GM18867 (cell line): ENCODE results near the gene C1QTNF12.
"Not testable (repeated sequence)": the region's sequence is repeated elsewhere in the genome, so short reads cannot be mapped to it uniquely, and the experiment has no call there.

Experiments used
- ATAC-seq: cut with Tn5 transposase; IDR thresholded peaks from one replicate; pipeline ENCODE4 v1.9.1; 2021; ENCODE audit warnings: mild to moderate bottlenecking, moderate library complexity; ENCODE audit not compliant: unreplicated experiment

C1QTNF12 gene

GRCh38 chr1:1202831-1203560 lies 43.5 kb downstream of the C1QTNF12 start:
- no peak for ATAC-seq

- ATAC-seq, result peak; percentile 37
Observed at GRCh38 chr1:1200876-1201810, 45.4 kb downstream of the C1QTNF12 start.

GRCh38 chr1:1199961-1200875 lies 46.3 kb downstream of the C1QTNF12 start:
- ATAC-seq, result no peak

DNA sequence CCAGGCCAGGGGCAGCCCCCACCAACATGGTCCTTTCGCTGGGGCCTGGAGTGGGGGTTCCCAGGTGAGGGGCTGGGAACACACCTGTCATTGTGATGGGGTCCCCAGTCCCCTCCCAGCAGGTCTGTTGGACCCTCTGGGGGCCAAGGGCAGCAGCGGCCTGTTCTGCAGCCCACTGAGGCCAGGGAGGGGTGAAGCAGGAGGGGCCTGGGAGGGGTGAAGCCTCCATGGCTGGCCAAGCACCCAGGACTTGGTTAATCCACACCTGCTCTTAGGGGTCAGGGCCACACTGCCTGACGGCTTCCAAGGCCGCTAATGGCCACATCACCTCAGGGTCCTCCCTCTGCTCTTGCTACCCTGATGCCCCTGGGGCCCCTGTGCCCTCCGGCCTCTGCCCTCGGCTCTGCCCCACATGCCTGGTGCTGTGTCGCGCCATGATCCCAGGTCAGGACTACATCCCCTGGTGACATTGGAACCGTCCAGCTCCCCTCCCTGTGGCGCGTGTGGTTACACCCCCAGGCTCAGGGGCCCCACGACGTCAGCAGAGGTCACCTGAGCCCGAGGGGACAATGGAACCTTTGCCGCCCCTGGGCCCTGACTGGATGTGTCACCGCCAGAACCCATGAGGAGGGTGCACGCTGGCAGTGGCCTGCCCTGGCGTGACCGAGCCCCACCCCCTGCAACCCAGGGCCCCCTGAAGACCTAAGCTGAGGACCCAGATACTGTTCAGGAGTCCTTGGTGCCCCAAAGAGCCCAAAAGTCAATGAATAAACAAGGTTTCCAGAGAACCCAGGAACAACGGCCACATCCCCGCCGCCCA lies 47.2 kb downstream of the C1QTNF12 start:
- no peak for ATAC-seq

DNA sequence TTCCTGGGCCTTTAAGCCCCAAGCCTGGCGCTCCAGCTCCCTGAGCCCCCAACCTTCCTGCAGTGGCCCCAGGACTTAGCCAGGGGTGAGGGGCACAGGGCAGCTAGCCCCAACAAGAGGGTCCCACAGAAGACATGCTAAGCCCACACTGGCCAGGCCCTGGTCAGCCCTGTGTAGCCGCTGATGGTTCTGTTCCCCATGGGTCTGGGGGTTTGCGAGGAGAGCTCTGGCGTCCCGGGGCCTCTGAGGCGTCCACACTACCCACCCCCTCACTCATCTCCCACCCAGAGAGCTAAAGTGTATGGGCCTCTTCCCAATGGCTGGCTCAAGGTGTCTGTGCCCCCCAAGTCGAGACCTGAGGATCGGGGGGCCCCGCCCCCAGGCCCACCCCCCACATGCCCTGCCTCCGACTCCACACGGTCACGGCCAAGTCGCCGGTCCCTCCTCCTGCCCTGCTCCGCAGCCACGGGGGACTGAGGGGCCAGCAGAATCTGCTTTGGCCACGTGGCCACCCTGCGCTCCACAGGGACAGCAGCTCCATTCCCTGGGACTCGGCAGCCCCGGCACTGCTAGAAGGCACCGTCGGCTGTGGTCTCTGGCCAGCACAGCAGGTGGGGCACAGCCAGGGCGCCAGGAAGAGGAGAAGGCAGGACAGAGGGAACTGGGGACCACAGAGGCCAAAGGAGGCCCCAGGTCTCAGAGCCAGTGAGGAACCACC lies 47.9 kb downstream of the C1QTNF12 start:
- ATAC-seq, result no peak

GRCh38 chr1:1197551-1198422 lies 48.7 kb downstream of the C1QTNF12 start:
- ATAC-seq, result no peak

- no peak for ATAC-seq
Observed at GRCh38 chr1:1197188-1197500, 49.4 kb downstream of the C1QTNF12 start.

DNA sequence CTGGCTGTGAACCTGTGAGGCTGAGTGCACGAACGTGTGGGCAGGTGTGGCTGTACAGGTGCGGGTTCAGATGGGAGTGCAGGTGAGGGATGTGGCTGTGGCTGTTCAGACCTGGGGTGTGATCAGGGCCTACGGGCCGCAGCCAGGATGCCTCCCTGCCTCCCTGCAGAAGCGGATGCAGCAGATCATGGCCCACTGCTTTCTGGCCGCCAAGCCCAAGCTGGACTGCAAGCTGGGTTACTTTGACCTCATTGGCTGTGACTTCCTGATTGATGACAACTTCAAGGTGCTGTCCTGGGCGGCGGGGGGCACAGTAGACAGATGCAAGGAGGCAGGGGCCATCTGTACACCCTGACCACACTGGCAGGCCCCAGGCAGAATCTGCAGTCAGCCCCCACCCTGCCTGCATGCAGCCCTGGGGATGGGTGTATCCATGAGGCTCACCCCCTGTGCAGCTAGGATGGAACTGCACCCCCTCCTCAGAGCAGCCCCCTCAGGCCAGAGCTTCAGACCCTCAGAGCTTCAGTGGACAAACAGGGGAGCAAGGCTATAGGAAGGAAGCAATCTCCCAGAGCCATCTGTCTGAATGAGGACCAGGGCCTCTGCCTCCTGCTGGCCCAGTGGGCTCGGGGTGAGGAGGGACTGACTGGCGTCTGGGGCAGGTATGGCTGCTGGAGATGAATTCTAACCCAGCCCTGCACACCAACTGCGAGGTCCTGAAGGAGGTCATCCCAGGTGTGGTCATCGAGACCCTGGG lies 49.9 kb downstream of the C1QTNF12 start:
- no peak for ATAC-seq

- ATAC-seq, result not testable (repeated sequence)
Observed at GRCh38 chr1:1195726-1196125, 50.8 kb downstream of the C1QTNF12 start.

DNA sequence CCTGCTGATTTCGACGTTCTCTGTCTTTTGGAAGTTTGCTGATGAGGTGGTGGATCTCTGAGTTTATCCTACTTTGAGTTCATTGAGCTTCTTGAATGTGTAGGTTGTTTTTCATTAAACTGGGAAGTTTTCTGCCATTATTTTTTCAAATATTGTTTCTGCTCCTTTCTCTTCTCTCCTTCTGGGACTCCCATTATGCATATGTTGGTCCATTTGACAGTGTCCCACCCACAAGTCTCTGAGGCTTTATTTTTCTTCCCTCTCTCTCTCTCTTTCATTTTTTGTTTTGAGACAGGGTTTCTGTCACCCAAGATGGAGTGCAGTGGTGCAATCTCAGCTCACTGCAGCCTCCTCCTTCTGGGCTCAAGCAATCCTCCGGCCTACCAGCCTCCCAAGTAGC lies 51.8 kb downstream of the C1QTNF12 start:
- ATAC-seq, result no peak
